Measurements from ENCODE around the gene SFXN1.

Gene SFXN1

GRCh38 chr5:175569701-175570100, 91.3 kb downstream of the SFXN1 start:
- no peak for DNase-seq (ENCODE audit: low read depth in 1 of 2, low spot score in 1 of 2)

- DNase-seq (ENCODE audit: low read depth in 1 of 2, low spot score in 1 of 2), result no peak
These were observed 94.5 kb downstream of the SFXN1 start for GRCh38 chr5:175572886-175573285.

GRCh38 chr5:175573493-175574269, 95.3 kb downstream of the SFXN1 start:
- no peak for DNase-seq (ENCODE audit: low read depth in 1 of 2, low spot score in 1 of 2)

- no peak for DNase-seq (ENCODE audit: low read depth in 1 of 2, low spot score in 1 of 2)
These were observed 96.9 kb downstream of the SFXN1 start for GRCh38 chr5:175575301-175575700.

GRCh38 chr5:175576096-175576495, 97.7 kb downstream of the SFXN1 start:
- no peak for DNase-seq (ENCODE audit: low read depth in 1 of 2, low spot score in 1 of 2)

- DNase-seq (ENCODE audit: low read depth in 1 of 2, low spot score in 1 of 2), result no peak
These were observed 98.2 kb downstream of the SFXN1 start for GRCh38 chr5:175576591-175576990.
